Measurements from ENCODE around the gene PEX26. TPM values are rescaled to one million over a fixed set of nuclear protein-coding genes. Genes with fewer than 3 reads are reported as not detected.

The PEX26 gene
- total and polyA plus RNA-seq, 9 of the 15 experiments (the other 6 are each of a cell fraction or from before 2014, with no cell fraction given) = 0.35 to 39.6 (median 17.4) TPM

GRCh38 chr22:18056161-18056666 lies 21.6 kb upstream of the PEX26 start:
- Histone ChIP-seq H3K36me3 (ENCODE audit: control insufficient read depth, insufficient read depth, low read length) (no peaks in the 10 kb centered on the region), H3K9me3 (replicated peaks; ENCODE audit: control insufficient read depth, insufficient read depth, low read depth, low read length) (no peaks in the 10 kb centered on the region), H3K79me2 (ENCODE audit: control insufficient read depth, insufficient read depth, low read length) (no peaks in the 10 kb centered on the region), H3K4me2 (ENCODE audit: insufficient read depth, low read length) (peak overlapping the region; percentile 9; the same call in 1 of the 2 replicates), H3K9ac (ENCODE audit: insufficient read depth in 1 of 2, low read depth in 2 of 2, low read length in 2 of 2) (peak overlapping the region in 1 of 2 experiments; percentile 57; a peak in 1 of 4 replicates), H3K27me3 (ENCODE audit: control insufficient read depth in 2 of 2, insufficient read depth in 2 of 2, low read length in 2 of 2) (peaks cover 12 to 15% of the 10 kb centered on the region in 2 experiments; a peak in 4 of 5 replicates), H3K4me3 (no peak overlapping the region), H3K27ac (ENCODE audit: extremely low read depth, low read depth, low read length) (no peak overlapping the region), H3K4me1 (replicated peaks in 1 of 2; ENCODE audit: control insufficient read depth in 2 of 2, insufficient read depth in 2 of 2, low read length in 2 of 2) (peaks cover 11 to 16% of the 10 kb centered on the region in 2 experiments; a peak in 4 of 5 replicates), H4K20me1 (replicated peaks; ENCODE audit: control insufficient read depth, insufficient read depth, low read length) (no peaks in the 10 kb centered on the region), H3K9me1 (ENCODE audit: control insufficient read depth, insufficient read depth, low read length) (no peaks in the 10 kb centered on the region), H2AFZ (ENCODE audit: low read depth, low read length) (peak overlapping the region; percentile 2; the same call in 1 of the 2 replicates)
- 10% methylated on average over 4 of the region's 4 CpGs for WGBS (ENCODE audit: insufficient coverage, low coverage, missing lambda C conversion rate)
- DNase-seq (ENCODE audit: extremely low read depth in 1 of 4, low spot score in 3 of 4) (peak in 2 of 4 experiments; percentile 31 to 45), FAIRE-seq (peak; percentile 44), ATAC-seq (peak; percentile 72)
- ChIA-PET POLR2A (interaction anchor here (0.5 to 1.8 kb wide), 9 partner anchors 12 to 1391 kb away, joined by 3 to 11 read pairs (median 3); partner anchors contain the start of genes C22orf39 and PEX26), CTCF (ENCODE audit: low intra/inter-chr PET ratio) (no interaction called here)
- in situ Hi-C loops (cut with MboI) = no loop called here
- intact Hi-C loops (cut with micrococcal nuclease) = no loop called here
- no TSS peak for BruUV-seq (replicated peaks)
- TF ChIP-seq PRDM10 (IDR thresholded peaks at IDR 0.05; ENCODE audit: partially characterized antibody) (peak; percentile 84), HMBOX1 (IDR thresholded peaks at IDR 0.05) (peak; percentile 39), MTA2 (IDR thresholded peaks at IDR 0.05; ENCODE audit: low read depth) (no peak), BCL6 (CRISPR knock-in tag; IDR thresholded peaks at IDR 0.05) (no peak), STAT5B (CRISPR knock-in tag; IDR thresholded peaks at IDR 0.05) (no peak), GATA2 (CRISPR knock-in tag; IDR thresholded peaks at IDR 0.05) (0 out of 2 replicates have a peak, but pooled peaks have one; percentile 14), HBP1 (CRISPR knock-in tag; IDR thresholded peaks at IDR 0.05) (no peak), CTBP1 (IDR thresholded peaks at IDR 0.05; ENCODE audit: borderline replicate concordance) (peak; percentile 71; the same call in 1 of the 2 replicates), CREBBP (IDR thresholded peaks at IDR 0.05; ENCODE audit: low read depth, low read length) (no peak), MEIS2 (IDR thresholded peaks at IDR 0.05; ENCODE audit: partially characterized antibody) (peak; percentile 2), ZNF12 (CRISPR knock-in tag; IDR thresholded peaks at IDR 0.05) (no peak)
- TF ChIP-seq, protein P1, sequence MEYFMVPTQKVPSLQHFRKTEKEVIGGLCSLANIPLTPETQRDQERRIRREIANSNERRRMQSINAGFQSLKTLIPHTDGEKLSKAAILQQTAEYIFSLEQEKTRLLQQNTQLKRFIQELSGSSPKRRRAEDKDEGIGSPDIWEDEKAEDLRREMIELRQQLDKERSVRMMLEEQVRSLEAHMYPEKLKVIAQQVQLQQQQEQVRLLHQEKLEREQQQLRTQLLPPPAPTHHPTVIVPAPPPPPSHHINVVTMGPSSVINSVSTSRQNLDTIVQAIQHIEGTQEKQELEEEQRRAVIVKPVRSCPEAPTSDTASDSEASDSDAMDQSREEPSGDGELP (CRISPR knock-in tag; IDR thresholded peaks at IDR 0.05; ENCODE audit: borderline replicate concordance) = 0 out of 2 replicates have a peak, but pooled peaks have one; percentile 13
- TF ChIP-seq, protein P2, sequence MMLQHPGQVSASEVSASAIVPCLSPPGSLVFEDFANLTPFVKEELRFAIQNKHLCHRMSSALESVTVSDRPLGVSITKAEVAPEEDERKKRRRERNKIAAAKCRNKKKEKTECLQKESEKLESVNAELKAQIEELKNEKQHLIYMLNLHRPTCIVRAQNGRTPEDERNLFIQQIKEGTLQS (IDR thresholded peaks at IDR 0.05) = peak; percentile 56; the same call in 1 of the 2 replicates
- TF ChIP-seq, protein P2 (CRISPR knock-in tag; conservative IDR thresholded peaks at IDR 0.05) = no peak
